NK-92 treated with Interleukin-12 subunit alpha and Interleukin-12 subunit beta, amount 100 ng/mL, for 24 hours (cell line): ENCODE measurements around the gene CPSF3.

Experiments used
- DNase-seq: peaks from one replicate; lab custom pipeline; 2025; lab: John Stamatoyannopoulos, UW

The CPSF3 gene

DNA sequence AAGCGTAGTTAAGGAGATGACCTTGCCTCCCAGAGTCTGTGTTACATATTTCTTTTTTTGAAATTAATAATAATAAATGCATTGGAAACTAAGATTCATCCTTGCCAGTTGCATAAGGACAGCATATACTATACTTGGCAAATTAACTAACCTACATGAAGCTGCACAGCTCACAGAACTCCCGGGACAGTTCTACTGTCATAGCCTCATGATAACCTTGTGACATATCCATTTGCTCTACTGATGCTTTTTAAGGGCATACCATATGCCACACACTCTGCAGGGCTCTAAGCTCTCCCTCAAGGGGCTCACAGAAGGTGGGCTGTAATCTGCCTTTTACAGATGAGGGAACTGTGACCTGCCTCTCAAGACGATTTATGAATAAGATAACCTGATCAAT is 3.9 kb upstream of the CPSF3 start:
- no peak for DNase-seq

DNA sequence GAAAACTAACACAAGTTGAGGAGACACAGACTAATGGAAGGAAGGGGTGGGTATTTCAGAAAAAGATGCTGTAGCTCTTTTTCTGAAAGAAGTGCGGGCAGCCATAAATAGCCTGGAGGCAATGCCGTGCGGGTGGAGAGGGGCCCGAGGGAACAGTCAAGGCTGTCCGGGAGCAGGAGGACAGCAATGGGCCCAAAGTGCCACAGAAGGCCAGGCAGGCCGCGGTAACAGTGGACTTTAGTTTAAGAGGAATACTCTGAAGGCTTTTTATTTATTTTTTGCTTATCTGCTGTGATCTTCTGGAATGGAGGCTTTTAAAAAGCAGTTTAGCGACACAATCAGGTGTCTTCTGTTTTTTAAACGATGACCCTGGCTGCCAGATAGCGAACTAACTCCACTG is 3.0 kb upstream of the CPSF3 start:
- DNase-seq, result no peak

DNA sequence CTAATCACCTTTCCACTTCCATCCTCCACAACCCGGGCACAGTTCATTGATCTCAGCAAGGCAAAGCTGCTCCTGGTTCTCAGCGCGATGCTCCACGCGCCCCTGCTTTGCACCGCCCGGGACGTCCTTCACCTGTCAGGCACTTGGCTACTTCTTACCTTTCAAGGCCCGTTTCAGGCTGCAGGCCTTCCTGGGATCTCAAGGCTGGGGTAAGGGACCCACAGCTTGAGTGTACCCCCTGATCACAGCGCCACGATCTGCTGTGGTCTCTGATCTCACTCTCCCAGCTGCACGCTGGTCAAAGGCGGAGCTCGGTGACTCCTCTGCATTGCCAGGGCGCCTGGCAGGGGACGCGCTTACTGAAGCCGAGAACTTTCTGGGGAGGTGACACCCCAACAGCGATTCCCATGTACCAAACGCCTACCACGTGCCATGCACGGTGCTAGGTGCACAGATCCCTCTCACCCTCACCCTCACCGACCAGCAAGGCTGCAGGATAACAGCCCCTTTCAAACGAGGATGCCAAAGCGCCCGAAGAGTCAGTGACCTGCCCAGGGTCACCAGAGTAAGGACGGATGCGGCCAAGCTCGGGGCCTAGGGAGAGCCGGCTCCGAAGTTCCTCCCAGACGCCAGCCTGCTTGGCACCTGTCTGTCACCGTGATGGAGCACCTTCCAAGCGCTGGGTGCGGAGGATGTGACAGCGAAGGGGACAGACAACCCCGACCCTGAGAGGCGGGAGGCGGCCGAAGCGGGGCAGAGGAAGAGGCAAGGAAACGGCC is 944 bp upstream of the CPSF3 start:
- DNase-seq, result peak; percentile 18

DNA sequence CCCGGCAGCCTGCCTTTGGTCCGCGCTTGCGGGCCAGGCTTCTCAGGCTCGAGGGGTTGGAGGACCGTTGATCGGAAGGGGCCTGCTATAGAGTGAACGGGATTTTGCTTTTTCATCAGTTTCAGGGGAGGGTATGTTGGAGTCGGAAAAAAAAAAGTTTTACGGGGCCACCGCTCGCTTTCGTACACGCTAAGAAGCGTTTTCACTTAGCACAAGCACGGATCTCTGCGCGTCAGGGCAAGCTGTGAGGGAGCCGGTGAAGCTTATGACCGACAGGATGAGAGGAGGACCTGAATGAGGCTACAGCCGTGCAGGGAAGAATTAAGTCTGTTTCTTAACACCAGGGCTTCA is 443 bp downstream of the CPSF3 start:
- DNase-seq, result no peak

DNA sequence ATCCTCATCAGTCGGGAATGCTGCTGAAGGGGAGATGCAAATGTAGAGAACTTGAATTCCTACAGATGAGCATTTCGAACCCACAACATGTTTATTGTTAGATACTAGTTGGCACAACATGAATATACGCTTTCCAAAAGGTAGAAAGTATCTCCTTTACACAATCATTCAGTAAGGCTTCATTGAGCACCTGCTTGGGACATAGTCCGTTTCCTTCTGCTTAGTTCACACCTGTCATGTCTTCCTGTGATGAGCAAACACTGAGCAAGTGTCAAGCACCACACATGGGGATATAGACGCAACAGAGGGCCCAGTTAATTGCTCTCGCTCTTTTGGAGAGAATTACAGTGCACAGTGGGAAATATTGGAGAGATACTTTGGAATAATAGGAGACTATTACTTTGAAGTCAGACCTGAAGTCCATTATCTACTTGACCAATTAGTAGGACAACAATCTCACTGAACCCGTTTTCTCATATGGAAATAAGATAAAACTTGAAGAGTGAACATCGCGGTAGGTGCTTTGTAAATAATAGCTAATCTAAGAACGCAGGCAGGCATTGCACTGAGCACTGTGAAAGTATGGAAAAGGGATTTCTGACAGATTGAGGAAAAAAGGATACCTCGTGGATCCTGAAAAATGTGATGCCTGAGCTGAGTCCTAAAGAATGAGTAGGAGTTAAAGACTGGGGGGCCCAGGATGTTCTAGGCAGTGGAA is 1.2 kb downstream of the CPSF3 start:
- DNase-seq, result no peak

DNA sequence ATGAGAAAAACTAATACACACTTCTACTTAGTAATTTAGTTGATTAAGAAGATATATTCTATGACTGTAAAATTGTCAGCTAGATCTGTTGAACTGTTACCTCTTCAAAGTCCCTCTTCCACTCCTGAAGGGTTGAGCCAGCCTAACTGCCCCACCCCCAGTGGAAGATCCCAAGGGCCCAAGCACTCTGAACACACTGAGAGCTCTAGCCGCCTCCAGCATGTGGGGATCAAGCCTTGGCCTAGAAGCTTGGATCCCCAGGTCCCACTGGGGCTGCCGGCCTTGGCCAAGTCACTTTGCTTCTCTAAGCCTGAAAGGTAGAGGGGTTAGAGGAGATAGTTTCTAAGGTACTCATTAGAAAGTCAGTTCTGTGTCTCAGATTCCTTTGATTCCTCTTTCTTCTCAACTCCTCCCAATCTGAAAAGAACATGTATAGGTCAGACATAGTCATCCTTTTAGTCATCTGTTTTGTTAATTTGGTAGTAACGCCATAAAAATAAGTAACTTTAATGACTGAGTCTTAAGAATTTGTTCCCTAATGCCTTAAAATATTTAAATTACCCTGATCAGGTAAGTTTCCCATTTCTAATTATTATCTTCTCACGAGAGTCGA is 5.6 kb downstream of the CPSF3 start:
- no peak for DNase-seq

DNA sequence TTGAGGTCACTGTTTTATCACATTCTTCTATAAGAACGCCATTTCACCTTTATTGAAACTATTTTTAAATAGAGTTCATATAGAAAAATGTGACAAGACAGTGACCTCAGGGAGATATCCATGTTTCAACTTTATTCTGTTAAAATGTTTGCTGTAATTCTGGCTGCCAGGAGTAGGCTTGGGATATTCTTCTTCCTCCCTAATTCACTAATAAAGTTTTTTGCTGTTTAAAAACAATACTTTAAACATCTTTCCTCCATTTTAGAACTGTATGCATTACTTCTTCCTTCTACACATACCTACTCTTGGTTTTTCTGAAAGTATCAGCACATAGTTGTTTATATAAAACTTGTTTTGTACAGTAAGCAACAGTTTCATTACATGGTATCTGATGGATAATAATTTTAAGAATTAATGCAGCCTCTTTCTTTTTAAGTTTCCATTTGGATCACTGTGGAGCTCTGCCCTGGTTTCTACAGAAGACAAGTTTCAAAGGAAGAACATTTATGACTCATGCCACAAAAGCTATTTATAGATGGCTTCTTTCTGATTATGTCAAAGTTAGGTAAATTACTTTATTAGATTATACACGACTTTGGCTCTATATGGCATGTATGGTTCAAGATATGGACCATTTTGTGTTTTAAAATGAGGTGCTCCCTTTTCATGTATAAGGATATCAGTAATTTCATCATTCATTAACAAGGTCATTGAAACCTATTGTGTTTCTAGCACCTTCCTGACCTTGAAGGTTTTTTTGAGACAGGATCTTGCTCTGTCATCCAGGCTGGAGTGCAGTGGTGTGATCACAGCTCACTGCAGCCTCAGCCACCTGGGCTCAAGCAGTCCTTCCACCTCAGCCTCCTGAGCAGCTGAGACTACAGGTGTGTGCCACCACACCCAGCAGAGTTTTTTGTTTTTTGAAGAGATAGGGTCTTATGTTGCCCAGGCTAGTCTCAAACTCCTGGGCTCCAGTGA is 7.2 kb downstream of the CPSF3 start:
- DNase-seq, result no peak

DNA sequence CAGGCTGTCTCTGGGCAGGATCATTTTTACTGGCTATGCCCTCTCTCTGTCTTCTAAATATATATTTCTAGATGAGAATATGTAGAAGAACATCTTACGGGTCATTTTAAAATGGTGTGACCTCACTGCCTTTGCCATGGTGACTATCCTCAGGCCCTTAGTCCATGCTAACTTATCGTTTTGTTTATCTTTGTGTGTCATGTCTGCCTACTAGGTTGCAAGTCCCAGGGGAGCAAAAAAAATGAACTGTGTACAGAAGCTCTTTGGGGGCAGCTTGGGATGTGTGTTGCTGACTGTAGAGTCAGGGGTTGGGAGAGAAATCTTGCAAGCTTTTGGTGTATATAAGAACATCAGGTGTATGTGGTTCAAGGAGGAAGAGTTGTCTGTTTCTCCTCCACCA is 11.0 kb downstream of the CPSF3 start:
- DNase-seq, result no peak

DNA sequence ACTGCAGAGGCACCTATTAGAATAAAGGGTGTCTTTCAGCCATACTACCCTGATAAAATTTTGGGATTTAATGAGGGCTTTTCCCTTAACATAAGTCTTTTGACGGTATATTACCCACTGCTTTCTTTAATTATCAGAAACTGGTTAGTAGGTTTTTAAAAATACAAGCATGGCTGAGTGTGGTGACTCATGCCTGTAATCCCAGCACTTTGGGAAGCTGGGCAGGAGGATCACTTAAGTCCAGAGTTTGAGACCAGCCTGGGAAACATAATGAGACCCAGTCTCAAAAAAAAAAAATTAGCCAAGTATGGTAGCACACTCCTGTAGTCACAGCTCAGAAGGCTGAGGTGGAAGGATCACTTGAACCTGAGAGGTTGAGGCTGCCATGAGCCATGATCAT is 16.1 kb downstream of the CPSF3 start:
- DNase-seq, result no peak

DNA sequence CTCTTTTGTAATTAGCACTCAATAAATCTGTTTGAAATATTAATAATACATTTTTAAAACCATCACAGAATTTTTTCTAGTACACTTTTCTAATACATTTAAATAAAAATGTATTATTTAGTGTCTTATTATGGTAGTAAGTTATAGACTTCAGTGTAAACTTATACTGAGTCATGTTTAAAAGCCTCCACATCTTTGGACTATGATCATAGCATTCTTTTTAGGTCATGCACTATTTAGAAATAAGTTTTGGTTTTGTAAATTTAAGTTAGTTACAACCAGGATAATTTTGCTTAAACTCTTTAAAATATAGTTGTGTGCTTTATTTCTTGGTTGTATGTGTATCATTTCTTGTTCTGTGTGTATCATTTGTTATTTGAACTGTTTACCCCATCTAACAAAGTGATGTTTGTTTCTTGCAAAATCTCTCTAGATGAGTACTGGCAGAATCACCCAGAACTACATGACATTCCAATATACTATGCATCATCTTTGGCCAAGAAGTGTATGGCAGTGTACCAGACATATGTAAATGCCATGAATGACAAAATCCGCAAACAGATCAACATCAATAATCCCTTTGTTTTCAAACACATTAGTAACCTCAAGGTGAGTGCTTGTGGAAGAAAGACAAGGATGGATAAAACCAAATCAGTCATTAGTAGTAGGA is 16.7 kb downstream of the CPSF3 start:
- DNase-seq, result no peak

DNA sequence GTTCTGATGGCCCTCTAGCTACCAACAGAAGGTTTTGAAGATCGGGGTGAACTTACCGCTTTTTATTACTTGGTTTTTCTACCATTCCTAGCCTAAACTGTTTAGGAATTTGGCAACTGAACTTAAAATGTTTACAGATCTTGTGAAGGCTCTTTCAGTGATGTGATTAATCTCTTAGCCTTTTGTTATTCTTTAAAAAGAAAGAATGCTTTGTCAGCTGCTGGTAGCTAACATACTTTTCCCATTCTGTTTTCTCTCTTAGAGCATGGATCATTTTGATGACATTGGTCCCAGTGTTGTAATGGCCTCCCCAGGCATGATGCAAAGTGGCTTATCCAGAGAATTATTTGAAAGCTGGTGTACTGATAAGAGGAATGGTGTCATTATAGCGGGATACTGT is 18.1 kb downstream of the CPSF3 start:
- no peak for DNase-seq

DNA sequence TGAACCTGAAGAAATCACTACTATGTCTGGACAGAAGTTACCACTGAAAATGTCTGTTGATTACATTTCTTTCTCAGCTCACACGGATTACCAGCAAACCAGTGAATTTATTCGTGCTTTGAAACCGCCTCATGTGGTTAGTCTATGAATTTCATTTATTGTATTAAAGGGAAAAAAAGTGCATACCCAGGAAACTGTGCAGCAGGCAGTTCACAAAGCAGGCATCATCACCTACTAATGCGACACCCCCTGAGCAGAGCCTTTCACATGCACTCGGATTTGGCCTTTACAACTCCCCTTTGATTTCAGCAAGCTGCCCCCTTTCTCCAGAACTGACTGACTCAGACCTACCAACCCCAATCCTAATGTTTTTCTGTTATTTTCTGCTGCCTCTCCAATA is 20.1 kb downstream of the CPSF3 start:
- no peak for DNase-seq

DNA sequence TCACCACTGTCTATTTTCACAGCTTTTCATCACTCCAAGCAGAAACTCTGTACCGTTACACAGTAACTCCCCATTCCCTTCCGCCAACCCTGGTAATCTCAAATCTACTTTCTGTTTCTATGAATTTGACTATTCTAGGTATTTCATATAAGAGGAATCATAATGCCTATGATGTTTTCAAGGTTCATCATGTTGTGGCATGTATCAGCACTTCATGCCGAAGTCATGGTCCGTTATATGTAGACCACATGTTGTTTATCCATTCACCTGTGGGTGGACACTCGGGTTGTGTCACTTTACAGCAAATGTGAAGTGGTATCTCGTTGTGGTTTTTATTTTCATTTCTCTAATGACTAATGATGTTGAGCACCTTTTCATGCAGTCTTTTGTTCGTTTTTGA is 21.6 kb downstream of the CPSF3 start:
- DNase-seq, result no peak

DNA sequence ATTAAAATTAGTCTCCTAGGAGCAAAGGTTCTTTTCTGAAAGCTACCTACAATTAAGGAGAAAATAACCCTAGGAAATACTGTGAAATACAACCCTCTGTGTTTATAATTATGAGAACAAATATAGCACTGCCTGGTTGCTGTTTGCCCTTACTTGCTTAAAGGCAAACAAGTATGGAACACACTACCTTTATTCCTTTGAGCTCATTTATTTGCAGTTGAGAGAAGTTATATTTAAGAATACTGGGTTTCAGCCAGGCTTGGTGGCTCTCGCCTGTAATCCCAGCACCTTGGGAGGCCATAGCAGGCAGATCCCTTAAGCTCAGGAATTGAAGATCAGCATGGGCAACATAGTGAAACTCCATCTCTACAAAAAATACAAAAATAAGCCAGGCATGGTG is 27.8 kb downstream of the CPSF3 start:
- no peak for DNase-seq

DNA sequence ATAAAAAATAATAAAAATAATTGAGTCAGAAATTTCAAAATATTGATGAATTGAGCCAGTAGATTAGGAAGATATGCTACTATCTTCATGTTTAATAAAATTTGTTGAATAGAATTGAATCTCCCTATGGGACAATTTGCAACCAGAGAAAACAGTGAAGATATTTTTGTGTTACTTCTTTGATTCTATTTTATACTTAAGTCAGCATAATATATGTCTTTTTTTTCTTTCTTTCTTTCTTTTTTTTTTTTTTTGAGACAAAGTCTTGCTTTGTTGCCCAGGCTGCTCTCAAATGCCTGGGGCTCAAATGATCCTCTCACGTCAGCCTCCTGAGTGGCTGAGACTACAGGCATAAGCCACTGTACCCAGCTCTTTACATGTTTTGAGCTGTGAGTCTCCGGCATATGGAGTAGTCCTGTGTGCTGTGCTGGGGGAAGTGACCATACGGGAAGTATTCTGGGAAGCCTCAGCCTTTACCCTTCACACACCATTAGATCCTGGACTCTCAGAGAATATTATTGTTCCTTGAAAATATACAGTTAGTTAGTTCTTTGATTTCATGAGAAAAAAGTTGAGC is 37.1 kb downstream of the CPSF3 start:
- no peak for DNase-seq

DNA sequence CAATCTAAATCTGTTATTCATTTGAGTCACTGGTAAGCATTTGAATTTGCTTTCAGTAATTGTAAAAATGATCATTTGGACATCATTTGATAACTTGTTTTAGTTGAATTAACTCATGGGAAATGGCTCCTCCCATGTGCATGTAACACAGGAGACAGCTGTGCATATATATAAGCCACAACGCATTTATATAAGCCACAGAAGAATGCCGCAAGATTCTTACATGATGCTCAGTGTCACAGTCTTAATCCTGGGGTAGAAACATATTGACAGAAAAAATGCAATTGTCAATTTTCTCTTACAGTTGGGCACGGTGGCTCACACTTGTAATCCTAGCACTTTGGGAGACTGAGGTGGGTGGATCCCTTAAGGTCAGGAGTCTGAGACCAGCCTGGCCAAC is 37.6 kb downstream of the CPSF3 start:
- DNase-seq, result no peak

DNA sequence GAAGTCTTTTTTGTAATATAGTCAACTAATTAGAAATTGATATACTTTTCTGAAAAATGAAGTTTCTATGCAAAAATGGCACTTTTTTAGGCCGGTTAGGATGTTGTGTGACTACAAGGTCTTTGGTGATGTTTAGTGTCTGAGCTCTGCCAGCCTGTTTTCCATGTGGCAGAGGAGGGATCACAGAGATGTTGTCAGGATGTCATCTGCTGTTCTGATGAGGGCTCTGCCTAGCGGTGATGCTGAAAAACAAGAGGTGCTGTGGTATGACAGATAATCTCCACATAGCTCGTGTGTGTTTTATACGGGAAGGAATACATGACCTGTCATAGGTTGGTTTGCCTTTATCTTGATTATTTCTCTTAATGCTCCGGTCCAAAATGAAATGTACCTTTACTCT is 38.9 kb downstream of the CPSF3 start:
- no peak for DNase-seq

DNA sequence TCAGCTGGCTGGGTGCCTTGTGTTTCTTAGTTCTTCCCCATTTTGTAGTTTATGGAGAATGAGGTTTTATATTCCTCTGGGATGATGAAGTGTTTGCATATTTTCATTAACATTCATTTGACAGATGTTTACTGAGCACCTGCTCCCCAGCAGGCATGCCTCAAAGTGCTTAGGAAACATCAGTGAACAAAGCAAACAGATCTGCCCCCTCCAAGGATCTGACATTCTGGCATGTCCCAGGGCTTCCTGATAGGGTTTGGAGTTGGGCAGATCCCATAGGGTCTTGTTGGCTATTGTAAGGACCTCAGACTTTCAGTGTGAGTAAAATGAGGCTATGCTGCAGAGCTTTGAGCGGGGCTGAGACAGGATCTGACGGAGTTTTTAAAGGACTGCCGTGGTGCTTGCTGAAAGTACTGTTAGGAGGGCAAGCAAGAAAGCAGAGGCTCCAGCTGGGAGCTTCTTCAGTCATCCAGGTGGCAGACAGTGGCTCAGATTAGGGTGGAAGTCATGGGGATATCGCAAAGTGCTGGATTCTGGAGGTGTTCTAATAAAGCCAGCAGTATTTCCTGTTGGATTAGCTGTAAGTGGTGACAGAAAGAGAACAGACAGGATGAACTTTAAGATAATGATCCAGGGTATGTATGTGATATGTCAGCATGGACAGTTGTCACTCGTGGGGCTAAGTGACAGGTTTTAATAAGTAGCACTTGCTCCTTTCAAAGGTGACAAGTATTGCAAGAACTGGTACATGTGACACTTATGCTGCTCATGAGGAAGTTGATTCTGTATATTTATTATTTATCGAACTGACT is 39.6 kb downstream of the CPSF3 start:
- no peak for DNase-seq

DNA sequence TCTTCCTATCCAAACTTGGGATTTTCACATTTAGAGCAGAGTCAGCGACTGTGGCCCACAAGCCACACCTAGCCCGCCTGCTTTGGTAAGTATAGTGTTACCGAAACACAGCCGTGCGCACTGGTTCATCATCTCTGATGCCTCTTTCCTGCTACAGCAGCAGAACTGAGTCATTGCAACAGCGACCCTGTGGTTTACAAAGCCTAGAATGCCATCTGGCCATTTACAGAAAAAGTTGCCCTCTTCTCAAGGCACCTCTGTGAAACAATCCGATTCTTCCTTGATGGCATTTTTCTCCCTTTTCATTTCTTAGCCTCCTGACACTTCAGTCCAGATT is 40.2 kb downstream of the CPSF3 start:
- peak; percentile 53 for DNase-seq

DNA sequence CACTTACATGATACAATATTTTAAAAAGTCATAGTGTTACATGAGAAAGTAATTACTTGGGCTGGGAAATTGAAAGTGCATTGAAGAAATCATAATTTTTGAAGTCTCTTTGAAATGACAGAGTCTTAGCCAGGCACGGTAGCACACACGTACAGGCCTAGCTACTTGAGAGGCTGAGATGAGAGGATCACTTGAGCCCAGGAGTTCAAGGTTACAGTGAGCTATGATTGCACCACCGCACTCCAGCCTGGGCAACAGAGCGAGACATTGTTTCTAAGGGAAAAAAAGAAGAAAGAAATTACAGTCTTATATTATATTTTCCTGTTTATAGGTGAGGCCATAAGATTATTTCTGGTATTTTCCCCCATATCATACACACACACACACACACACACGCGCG is 41.7 kb downstream of the CPSF3 start:
- no peak for DNase-seq
